Neural cell (in vitro differentiated cells): ENCODE results near the gene OR7A17.

Experiments
- EP300 ChIP-seq: fragments of 450-650 bp; conservative IDR thresholded peaks from 2 replicates; pipeline ENCODE4 v1.6.1; 2014; ENCODE audit warnings: antibody characterized with exemption, mild to moderate bottlenecking, moderate library complexity; ENCODE audit not compliant: poor library complexity, severe bottlenecking
- EZH2 ChIP-seq: fragments of 200-600, 300-800 bp; shearing (Covaris generic), sonication (generic); IDR thresholded peaks from 2 replicates; pipeline ENCODE4 v1.6.1; 2014; ENCODE audit warnings: antibody characterized with exemption, low read length, borderline replicate concordance, mild to moderate bottlenecking; ENCODE audit not compliant: insufficient read depth, poor library complexity, severe bottlenecking
- RAD21 ChIP-seq: fragments of 450-650 bp; conservative IDR thresholded peaks from 2 replicates; pipeline ENCODE4 v1.6.1; 2014; ENCODE audit warnings: antibody characterized with exemption, mild to moderate bottlenecking, moderate library complexity
- TF ChIP-seq, protein P1 (sequence below): fragments of 450-650 bp; IDR thresholded peaks from 2 replicates; pipeline ENCODE4 v1.5.1; 2014; ENCODE audit warnings: antibody characterized with exemption, mild to moderate bottlenecking, moderate library complexity; ENCODE audit not compliant: poor library complexity, severe bottlenecking

DNA sequence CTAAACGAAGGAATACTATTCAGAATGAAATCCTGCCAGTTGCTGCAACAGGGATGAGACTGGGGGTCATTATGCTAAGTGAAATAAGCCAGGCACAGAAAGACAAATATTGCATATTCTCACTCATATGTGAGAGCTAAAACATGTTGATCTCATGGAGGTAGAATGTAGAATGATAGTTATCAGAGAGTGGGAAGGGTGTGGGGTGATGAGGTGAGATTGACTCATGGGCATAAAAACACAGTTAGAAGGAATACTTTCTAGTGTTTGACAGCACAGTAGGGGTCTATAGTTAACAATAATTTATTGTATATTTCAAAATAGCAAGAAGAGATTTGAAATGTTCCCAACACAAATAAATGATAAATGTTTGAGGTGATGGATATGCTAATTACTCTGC lies 47.6 kb upstream of the OR7A17 start:
- TF ChIP-seq, protein P1, sequence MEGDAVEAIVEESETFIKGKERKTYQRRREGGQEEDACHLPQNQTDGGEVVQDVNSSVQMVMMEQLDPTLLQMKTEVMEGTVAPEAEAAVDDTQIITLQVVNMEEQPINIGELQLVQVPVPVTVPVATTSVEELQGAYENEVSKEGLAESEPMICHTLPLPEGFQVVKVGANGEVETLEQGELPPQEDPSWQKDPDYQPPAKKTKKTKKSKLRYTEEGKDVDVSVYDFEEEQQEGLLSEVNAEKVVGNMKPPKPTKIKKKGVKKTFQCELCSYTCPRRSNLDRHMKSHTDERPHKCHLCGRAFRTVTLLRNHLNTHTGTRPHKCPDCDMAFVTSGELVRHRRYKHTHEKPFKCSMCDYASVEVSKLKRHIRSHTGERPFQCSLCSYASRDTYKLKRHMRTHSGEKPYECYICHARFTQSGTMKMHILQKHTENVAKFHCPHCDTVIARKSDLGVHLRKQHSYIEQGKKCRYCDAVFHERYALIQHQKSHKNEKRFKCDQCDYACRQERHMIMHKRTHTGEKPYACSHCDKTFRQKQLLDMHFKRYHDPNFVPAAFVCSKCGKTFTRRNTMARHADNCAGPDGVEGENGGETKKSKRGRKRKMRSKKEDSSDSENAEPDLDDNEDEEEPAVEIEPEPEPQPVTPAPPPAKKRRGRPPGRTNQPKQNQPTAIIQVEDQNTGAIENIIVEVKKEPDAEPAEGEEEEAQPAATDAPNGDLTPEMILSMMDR: no peak
- TF ChIP-seq RAD21 (no peak), EZH2 (no peak), EP300 (no peak)
